Thyroid gland (tissue), 4 donors: ENCODE results near the gene POU6F2.
A peak's percentile ranks its signal among the peaks of the same experiment; 100 is the strongest.

Source experiments
- CTCF ChIP-seq, 6 experiments: fragments of 200-600 bp in 3 of 6; fragments of 450-650 bp in 3 of 6; sonication (generic) in 3 of 6; IDR thresholded peaks; one replicate each; pipeline ENCODE4 v1.5.1; 2016 to 2019; ENCODE audit warnings: antibody characterized with exemption in 6 of 6, mild to moderate bottlenecking in 2 of 6, inconsistent platforms in 1 of 6, moderate library complexity in 1 of 6
- POLR2A ChIP-seq, 2 donors: fragments of 450-650 bp; IDR thresholded peaks; one replicate each; pipeline ENCODE4 v1.6.1; 2017; ENCODE audit warnings: antibody characterized with exemption in 2 of 2, mild to moderate bottlenecking in 2 of 2, moderate library complexity in 1 of 2

DNA sequence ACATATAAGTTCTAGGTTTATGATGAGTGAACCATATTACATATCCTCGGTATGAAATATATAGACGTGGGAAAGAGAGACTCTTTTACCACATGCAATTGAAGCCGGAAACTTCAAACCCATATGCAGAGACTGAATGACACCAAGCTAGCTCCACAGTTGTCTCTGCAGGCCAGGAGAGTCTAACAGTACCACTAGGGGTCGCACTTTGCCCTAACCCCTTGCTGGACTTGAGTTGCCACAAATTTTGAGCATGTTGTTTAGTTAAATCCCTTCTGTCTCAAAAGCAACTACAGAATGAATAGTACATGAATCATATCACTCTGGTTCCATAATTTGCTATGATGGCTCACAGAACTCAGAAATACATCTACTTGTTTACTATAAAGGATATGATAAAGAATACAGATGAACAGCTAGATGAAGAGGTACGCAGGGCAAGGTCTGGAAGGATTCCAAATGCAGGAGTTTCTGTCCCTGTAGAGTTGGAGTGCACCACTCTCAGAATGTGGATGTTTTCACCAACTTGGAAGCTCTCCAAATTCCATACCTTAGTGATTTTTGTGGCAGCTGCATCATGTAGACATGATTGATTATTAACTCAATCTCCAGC lies 476.1 kb downstream of the POU6F2 start:
- TF ChIP-seq CTCF (IDR thresholded peaks at IDR 0.05), result peak in 4 of 6 experiments; percentile 17 to 71 (median 41)
- no peak for TF ChIP-seq POLR2A (IDR thresholded peaks at IDR 0.05)
